HG03575 (cell line): Measurements from ENCODE around the gene CLBA1.

Experiments
- ATAC-seq: cut with Tn5 transposase; IDR thresholded peaks from one replicate; pipeline ENCODE4 v1.9.1; 2021; ENCODE audit not compliant: unreplicated experiment, insufficient number of reproducible peaks, low FRiP score; ENCODE audit errors: extremely low read depth

CLBA1 gene

DNA sequence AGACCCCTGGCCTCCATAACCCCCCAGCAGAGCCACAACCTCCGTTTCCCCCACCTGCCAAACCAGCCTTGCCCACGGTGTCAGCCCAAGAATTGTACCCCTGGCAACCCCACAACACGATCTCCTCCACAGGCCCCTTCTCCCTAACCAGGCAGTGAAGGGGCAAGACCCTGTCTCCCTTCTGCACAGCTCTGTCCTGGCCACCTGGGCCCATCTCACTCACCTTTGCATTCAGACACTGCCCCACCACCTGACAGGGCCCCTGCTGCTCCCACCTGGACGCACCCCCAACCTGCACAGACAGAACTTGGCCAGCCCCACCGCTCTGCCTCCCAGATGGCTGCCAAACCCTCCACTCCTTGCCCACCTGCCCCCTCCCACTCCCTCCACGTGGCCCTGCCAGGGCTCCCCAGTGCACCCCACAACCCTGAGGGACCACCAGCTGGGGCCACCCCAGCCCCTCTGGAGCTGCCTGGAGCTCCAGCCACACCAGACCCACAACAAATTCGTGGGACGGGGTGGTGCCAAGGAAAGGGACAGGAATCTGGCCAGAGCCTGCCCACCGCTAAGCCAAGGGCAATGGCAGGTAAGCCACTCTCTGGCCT lies 19.2 kb upstream of the CLBA1 start:
- ATAC-seq, result no peak

DNA sequence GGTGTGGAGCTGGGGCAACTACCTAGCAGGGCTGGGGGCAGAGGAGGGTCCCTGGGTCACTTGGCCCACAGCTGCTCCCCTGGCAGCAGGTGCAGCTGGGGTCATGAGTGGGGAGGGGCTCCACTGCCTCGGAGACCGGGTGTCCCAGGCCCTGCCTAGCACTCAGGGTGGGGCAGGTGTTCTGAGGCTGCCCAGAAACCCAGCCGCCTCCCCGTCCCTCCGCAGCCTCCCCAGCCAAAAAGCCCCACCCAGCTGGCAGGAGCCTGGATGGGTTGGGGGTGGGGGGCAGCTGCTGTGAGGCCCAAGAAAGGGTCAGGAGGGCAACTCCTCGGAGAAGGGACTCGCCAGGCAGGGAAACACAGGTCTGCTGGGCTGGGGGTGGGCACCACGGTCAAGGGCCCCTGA lies 18.6 kb upstream of the CLBA1 start:
- ATAC-seq, result no peak

DNA sequence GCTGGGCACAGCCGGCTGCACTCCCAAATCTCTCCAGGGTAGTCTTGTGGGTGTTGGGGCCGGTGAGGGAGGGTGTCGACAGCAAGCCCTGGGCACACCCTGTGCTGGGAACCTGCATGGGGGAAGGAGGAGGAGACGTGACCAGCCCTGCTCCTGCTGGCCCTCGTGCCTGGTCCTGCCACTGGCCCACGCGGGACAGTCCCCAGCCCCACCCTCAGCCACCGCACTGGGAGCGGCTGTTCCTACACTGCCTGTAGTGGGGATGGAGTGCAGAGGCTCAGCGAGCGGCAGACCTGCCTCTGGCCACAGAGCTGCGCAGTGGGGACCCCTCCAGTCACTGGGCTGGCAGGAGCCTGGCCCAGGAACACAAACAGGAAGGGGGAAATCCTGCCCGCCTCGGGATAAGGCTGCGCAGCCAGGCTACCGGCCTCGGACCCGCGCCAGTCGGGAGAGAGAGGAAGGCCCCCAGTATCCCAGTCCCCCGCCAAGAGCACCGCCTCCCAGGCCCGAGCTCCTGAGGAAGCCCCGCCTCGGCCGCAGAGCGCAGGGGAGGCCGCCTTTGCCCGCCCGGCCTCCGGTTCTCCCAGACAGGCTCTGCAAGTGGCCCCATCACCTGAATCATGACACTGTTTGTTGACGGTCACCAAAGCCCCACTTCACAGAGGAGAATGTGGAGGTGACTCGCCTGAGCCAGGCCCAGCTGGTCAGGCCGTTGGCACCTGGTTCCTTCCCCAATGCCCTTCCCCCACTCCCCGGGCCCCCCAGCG lies 18.0 kb upstream of the CLBA1 start:
- ATAC-seq, result no peak

DNA sequence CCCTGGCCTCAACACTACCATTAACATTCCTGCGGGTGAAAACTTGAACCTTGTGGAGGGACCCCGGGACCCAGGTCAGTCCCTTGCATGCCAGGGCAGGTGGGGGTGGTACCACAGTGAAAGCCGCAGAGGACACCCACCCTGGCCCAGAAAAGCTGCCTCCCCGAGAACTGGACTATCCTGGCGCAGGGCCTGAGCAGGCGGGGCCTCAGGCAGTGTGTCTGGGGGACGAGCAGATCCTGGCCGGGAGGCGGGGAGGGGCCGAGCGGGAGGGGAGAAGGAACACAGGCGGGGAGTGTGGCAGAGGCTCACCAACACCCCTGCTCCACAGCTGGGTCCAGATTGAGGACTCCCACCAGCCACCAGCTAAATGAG lies 17.4 kb upstream of the CLBA1 start:
- ATAC-seq, result no peak

DNA sequence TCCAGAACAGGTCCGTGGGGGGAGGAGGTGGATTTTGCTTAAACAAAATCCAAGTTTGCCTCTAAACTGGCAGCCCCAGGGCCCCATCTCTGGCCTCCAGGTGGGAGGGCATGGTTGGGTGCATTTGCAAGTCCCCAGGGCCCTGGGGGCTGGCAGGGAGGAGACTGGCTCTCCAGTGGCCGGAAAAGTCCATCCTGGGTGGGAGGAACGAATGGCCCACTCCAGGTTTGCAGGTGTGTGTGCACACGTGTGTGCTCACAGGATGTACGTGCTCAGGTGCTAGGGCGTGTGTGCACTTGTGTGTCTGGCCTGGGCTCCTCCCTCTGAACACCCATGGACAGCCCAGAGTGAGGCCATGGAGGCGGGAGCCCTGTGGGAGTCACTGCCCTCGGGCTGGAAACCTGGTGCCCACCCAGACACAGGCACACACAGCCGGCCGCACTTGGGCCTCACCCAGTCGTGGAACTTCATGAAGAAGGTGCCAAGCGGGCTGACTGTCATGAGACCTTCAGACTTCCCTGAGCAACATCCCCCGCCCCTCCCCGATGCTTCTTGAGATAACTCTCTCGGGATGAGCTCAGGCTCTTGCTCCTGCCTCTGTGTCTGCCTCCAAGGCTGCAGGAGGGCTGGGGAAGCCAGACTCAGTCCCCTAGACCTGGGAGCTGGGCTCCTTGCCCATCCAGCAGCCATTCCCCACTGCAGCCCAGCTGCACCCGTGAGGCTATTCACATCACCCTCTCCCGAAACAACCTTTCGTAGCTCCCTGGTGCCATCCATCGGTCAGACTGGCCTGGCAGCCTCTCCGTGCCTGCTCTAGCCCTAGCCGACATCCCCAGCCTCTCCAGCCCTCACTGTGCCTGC lies 16.8 kb upstream of the CLBA1 start:
- ATAC-seq, result no peak

DNA sequence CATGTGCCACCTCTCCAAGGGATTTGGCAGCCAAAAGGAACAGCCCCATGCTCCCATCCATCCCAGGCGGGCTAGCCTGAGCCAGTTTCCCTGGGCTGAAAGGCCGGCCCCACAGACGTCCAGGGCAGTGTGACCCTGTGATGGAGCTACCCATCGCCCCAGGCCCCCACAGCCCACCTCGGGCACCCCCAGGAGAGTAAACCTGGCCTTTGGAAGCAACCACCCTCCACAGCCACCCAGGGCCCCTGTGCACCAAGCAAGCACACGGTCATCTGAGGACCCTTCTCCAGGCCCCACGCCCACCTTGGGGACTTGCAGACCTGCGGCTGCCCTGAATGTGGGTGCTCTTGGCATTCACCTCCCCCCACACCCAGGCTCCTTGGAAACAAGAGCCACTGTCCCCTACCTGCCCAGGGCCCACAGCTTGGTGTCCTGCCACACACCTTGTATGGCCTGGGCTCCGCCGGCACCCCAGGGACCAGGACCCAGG lies 15.8 kb upstream of the CLBA1 start:
- no peak for ATAC-seq

DNA sequence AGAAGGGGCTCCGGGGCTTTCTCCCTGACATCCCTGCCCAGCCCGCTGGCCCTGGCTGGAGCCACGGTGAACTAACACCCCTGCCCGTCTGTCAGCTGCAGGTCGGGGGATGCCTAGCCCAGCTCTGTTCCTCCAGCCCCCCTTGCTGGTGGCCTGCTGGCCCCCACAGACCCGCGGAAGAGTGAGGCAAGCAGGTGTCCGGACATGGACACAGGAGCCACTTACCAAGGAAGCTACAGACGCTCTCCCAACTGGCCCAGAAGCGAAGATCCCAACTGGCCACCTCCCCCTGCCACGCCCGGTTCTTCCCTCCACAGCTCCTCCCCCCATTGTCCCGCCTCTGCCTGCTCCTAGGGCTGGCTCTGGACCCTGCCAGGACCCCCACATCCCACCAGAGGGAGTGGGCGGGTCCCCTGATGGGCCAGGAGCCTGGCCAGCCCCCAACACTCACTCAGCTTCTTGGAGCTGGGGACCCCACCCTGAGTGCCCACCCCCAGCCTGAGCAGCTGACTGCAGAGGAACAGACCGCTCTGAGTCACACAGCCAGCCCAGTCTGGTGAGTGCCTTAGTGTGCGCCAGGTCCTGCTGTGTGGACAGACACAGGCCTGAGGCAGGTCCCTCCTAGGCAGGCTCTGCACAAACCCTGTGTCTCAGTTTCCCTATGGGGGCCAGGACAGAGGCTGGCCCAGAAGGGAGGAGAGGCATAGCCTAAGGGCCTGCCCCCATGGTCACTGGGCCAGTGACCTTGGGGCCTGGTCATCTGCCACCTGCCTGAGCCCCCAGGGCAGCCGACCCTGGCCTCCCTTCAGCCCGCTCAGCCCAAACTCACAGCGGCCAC lies 15.1 kb upstream of the CLBA1 start:
- ATAC-seq, result no peak

DNA sequence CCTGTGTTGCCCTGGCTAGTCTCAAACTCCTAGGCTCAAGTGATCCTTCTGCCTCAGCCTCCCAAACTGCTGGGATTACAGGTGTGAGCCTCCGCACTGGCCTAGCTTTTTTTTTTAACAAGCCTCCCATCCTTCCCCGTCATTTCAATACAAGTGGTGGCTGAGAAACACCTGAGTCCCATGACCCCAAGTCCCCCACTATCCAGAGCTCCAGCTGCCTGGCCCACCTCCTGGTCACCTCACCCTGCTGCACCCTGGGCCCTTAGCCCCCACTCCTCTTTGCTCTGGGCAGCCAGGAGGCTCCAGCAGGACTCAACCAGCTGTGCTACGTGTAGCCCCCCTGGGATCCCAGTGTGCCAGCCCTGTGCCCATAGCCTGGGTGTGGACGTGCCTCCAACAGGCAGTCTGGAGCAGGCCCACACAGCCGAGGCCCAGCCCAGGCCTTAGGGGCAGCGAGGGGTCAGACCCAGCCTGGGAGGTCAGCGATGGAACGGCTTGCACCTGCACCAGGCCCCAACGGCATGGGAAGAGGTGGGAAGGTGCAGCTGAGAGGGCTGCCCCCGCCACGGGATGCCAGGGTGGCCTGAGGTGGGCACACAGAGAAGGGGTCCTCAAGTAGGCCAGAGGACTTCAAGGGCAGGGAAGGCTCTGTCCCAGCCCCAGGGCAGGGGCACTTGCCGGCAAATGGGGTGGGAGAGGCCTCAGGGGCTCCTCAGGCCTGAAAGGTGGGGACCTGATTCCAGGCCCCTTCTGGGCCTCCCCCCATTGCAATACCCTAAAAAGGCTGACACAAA lies 13.9 kb upstream of the CLBA1 start:
- ATAC-seq, result no peak

DNA sequence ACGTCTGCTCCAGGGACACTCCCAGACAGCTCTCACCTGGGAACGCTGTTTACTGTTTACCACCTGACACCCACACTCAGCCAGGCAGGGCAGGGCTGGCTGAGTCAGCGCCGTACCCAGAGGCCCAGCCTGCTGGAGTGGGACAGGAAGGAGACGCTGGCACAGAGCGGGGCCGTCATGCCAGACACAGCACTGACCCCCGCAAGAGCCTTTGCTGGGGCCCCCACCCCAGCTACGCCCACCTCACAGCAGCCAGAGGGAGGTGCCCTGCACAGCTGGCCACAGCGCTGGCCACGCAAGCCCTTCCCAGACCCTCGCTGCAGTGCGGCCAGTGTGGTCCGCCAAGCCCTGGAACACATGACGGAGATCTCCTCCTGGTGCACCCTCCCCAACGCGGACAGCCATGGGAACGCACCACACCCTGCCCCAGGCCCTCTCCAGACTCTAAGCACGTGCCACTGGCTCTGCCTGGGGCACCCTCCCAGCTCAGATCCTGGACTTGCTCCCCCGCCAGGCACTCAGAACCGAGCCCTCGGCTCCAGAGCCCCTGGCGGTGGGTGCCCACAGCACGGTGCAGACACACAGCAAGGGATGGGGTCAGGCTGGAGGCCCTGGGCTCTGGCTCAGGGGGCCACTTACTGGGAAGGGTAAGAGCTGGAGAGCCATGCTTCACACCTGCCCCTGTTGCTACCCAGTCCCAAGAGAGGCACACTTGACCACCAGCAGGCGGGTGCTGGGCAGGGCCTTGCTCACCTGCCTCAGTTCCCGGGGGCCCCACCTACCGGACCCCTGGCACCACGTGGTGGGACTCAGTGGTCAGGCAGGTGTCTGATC lies 13.1 kb upstream of the CLBA1 start:
- ATAC-seq, result no peak

DNA sequence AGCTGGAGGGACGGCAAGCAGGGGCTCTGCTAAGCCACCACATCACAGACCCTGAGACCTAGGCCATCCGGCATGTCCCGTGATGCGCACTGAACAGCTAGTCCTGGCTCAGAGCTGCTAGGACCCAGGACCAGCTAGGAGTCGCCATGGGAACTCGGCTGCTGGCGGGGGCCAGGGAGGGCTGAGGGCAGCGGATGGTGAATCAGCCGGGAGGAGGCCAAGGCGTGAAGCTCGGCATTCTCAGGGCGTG lies 12.5 kb upstream of the CLBA1 start:
- ATAC-seq, result no peak

DNA sequence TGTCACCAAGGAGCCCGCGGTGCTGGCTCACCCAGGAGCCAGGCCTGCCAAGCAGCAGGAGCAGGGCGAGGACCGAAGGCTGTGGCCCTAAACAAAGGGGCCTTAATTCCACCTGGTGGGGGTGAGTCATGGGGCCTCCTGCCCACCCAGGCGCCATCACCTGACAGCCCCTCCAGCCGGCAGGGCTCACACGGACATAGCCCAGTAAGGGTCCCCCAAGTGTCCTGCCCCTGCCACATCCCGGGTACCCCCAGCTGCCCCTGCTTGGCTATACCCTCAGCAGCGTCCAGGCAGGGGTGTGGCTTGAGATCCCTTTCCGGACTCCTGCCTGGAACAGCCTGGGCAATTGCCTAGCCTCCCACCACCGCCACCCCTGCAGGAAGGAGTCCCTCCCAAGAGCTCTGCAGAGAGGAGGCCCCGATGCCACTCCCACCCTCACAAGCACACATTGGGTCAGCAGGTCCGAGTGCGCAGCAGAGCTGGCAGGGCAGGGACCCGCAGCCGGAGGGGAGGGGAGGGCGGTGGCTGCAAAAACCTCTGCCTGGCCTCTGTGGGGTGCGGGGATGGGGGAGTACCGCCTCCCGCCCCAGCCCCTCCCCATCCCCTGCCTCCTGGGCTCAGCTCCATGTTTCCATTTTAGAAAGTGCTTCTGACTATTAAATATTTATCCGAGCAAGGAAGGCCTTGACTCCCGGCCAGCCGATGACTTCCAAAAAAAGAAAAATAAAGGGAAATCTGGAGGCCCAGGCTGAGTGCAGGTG lies 12.0 kb upstream of the CLBA1 start:
- no peak for ATAC-seq

DNA sequence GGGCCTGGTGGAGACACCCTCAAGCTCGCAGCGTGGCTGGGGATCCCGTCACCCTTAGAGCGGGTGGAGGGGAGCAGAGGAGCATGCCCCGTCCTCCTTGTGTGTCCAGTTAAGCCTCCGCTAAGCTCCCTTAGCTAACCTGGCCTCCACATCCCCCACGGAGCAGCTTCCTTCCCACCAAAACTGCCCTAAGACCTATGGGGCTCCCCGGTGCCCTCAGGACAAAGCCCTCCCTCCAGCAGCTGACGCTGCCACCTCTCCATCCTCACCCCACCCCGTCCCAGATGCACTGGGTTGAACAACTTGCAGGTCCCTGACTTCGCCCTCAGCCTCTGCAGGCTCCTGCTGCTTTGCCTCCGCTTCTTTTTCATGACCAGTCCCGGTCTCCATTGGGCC lies 11.4 kb upstream of the CLBA1 start:
- no peak for ATAC-seq

DNA sequence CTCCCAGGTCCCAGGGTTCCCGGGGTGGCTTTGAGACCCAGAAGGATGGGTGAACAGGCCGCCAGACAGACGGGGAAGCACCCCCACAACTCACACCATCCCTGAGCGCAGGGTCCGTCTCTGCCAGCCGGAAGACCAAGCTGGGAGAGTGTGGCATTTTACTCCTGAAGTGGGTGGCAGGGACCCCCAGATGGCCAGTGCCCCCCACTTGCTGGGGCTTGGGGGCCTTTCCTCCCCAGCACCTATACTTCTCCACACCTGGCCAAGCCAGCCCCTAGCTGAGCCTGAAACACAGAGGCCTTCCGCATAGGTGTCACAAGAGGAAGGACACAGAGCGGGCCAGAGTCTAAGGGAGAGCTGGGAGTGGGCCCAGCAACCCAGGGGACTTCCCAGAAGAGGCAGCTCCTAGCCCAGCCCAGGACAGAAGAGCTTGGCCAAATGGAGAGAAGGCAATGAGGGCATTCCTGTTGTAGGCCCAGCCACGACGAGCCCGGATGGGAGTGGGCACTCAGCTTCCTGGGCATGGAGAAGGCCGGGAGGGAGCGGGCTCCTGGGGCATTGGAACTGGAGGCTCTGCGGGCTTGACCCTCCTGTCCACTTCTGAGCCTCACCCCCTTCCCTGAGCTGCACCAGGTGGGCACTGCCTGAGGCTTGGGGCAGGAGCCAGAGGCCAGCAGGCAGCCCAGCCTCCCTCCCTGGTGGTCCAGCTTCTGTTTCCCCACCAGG lies 10.8 kb upstream of the CLBA1 start:
- no peak for ATAC-seq

DNA sequence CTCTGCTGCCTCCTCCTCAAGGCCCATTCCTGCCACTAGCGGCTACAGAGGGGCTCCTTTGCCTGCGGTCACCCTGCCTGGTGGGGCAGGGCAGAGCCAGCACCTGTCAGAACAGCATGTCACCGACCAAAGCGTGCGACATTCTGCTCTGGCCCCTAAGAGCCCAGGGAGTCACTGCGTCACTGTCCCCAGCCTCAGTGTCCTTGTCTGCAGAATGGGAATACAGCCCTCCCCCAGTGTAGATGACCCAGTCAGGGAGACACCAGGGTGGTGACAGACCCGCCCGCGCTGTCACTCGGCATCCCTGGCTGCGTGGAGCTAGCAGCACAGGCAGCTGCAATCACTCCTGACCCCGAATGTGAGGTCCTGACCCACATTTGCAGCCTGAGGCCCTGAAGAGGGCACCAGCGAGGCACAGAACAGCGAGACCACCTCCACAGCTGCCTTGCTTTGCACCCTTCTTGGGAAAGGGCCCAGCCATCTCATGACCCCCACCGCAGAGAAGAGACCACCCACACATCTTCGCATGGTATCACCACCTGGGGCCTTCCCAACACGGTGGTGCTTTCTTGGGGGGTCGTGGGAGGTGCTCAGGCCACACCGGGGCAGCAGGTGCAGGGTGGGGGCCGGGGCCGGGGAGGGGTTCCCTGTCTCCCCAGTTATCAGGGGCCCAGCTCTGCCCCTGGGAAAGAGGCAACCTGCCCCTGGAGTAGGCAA lies 9.9 kb upstream of the CLBA1 start:
- no peak for ATAC-seq

DNA sequence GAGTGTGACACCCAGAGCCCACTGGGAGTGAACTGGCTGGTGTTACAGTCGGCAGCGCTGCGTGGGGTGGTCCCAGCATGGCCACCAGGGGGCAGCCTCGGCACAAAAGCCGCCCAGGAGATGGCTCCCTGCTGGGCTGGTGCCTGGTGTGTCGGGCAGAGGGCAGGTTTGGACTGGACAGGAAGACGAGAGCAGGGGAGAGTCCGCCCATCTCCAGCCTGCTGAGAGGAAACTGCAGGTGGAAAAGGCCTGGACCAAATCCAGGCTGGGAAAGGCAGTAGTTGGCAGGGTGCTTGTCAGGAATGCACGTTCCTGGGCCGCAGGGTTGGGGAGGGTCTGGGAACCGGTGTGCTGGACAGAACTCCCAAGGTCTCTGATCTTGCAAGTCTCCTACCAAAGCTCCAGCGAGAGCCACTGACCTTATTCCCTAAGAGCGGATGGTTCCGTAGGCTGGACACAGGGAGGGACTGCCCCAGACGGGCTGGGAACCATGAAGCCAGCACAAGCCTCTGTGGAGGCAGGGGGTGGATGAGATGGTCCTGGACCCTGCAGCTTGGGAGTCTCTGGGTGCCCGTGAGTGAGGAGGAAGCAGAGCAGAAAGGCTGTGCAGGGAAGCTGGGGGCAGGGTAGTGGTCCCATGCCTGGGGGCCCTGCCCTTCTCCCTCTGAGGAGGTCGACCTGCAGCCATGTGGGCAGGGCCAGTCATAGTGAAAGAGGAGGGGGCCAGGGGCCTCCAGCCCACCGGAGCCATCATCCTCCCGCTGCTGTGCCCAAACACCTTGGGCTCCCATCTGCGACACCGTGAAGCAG lies 9.2 kb upstream of the CLBA1 start:
- no peak for ATAC-seq
